ENCODE data around the gene NAA16.

- no peak for TF ChIP-seq CTCF (IDR thresholded peaks at IDR 0.05; ENCODE audit: low read length)
- TF ChIP-seq EZH2 (optimal IDR thresholded peaks at IDR 0.05; ENCODE audit: low read depth, low read length): no peak
Observed at GRCh38 chr13:41419206-41419605, 108.1 kb downstream of the NAA16 start.
